Measurements from ENCODE around the gene ACOT8. TPM values are rescaled to one million over a fixed set of nuclear protein-coding genes. Genes with fewer than 3 reads are reported as not detected.

Gene ACOT8
- 25.6 and 30.1 TPM in 2 replicates for total RNA-seq

GRCh38 chr20:45857114-45857881 is at the start of gene ACOT8, which contains the start of gene ZSWIM3:
TSS of gene ACOT8 (minus strand) at chr20:45857392. CDS start at chr20:45857315, 77 bp downstream.
TSS of gene ZSWIM3 (plus strand) at chr20:45857614. CDS start at chr20:45857826, 212 bp downstream.

GRCh38 chr20:45890985-45891983 is 34.1 kb upstream of the ACOT8 start, which contains the start of the genes CTSA and NEURL2:
TSS of gene CTSA (plus strand) at chr20:45891335. CDS start at chr20:45891569, 234 bp downstream.
TSS of gene NEURL2 (minus strand) at chr20:45891208. CDS start at chr20:45890991, 217 bp downstream.

GRCh38 chr20:45887346-45887715 is 30.1 kb upstream of the ACOT8 start, which contains the start of gene SPATA25:
TSS of gene SPATA25 (minus strand) at chr20:45887622. CDS start at chr20:45887590, 32 bp downstream.

GRCh38 chr20:45880988-45881788 is 24.0 kb upstream of the ACOT8 start, which contains the start of gene ZSWIM1:
TSS of gene ZSWIM1 (plus strand) at chr20:45881227. CDS start at chr20:45882593, 1,366 bp downstream.

GRCh38 chr20:45833030-45833882 is 23.9 kb downstream of the ACOT8 start, which contains the start of gene SNX21:
TSS of gene SNX21 (plus strand) at chr20:45833799. CDS start at chr20:45833920, 121 bp downstream.

GRCh38 chr20:45827030-45827652 is 30.1 kb downstream of the ACOT8 start, which contains the start of gene TNNC2:
TSS of gene TNNC2 (minus strand) at chr20:45827312. CDS start at chr20:45827248, 64 bp downstream.

GRCh38 chr20:45812157-45813005 is 44.8 kb downstream of the ACOT8 start, which contains the start of gene UBE2C:
TSS of gene UBE2C (plus strand) at chr20:45812644. CDS start at chr20:45812696, 52 bp downstream.

Other genes with a start within 250 kb of the ACOT8 start
- gene WFDC10A, start 227.7 kb downstream of the ACOT8 start, total RNA-seq, result 0.73 TPM in 1 of 2 replicates, not detected in the other
- gene WFDC9, start 226.1 kb downstream of the ACOT8 start, total RNA-seq, result not detected in 2 replicates
- not detected in 2 replicates for gene WFDC11, start 187.2 kb downstream of the ACOT8 start, total RNA-seq
- gene WFDC13, start 155.4 kb downstream of the ACOT8 start, total RNA-seq, result not detected in 2 replicates
- gene WFDC10B, start 152.4 kb downstream of the ACOT8 start, total RNA-seq, result not detected in 2 replicates
- not detected in 2 replicates for gene SPINT4, start 135.0 kb downstream of the ACOT8 start, total RNA-seq
- 0.20 and 0.73 TPM in 2 replicates for gene WFDC3, start 65.5 kb downstream of the ACOT8 start, total RNA-seq
- 13.5 and 15.4 TPM in 2 replicates for gene DNTTIP1, start 65.4 kb downstream of the ACOT8 start, total RNA-seq
- 31.2 and 36.4 TPM in 2 replicates for gene UBE2C, start 44.7 kb downstream of the ACOT8 start, total RNA-seq
- gene TNNC2, start 30.1 kb downstream of the ACOT8 start, total RNA-seq, result 0.73 TPM in 1 of 2 replicates, not detected in the other
- 87.6 and 101 TPM in 2 replicates for gene SNX21, start 23.6 kb downstream of the ACOT8 start, total RNA-seq
- gene ZSWIM3, start 222 bp upstream of the ACOT8 start, total RNA-seq, result 3.9 and 4.8 TPM in 2 replicates
- gene ZSWIM1, start 23.8 kb upstream of the ACOT8 start, total RNA-seq, result 10.4 and 11.0 TPM in 2 replicates
- gene SPATA25, start 30.2 kb upstream of the ACOT8 start, total RNA-seq, result 1.4 and 1.5 TPM in 2 replicates
- gene NEURL2, start 33.8 kb upstream of the ACOT8 start, total RNA-seq, result 2.6 and 2.7 TPM in 2 replicates
- 90.1 and 95.2 TPM in 2 replicates for gene CTSA, start 33.9 kb upstream of the ACOT8 start, total RNA-seq
- 6.6 and 33.1 TPM in 2 replicates for gene PLTP, start 54.8 kb upstream of the ACOT8 start, total RNA-seq
- 10.7 and 11.3 TPM in 2 replicates for gene PCIF1, start 77.3 kb upstream of the ACOT8 start, total RNA-seq
- 16.9 and 23.7 TPM in 2 replicates for gene ZNF335, start 114.8 kb upstream of the ACOT8 start, total RNA-seq
- gene MMP9, start 151.5 kb upstream of the ACOT8 start, total RNA-seq, result not detected in 2 replicates
- not detected in 2 replicates for gene SLC12A5, start 171.8 kb upstream of the ACOT8 start, total RNA-seq
- gene NCOA5, start 232.6 kb upstream of the ACOT8 start, total RNA-seq, result 12.9 and 20.7 TPM in 2 replicates